ENCODE results near the gene STAG2. TPM values are rescaled to one million over a fixed set of nuclear protein-coding genes. Genes with fewer than 3 reads are reported as not detected.

The STAG2 gene
- total RNA-seq, 5 donors from 2014 or later (not counting 1 experiment from before 2014, with no cell fraction given) = 80.7 to 98.7 (median 95.2) TPM

- WGBS (ENCODE audit: insufficient coverage) = no CpG with 5 or more reads among the region's 5 CpGs
- Histone ChIP-seq H3K36me3 (ENCODE audit: control insufficient read depth in 2 of 2, extremely low read depth in 1 of 2, insufficient read depth in 1 of 2, low read length in 1 of 2) (no peaks in the 10 kb centered on the region), H3K4me3 (ENCODE audit: control insufficient read depth in 1 of 2, extremely low read depth in 1 of 2, low read length in 1 of 2) (no peak overlapping the region), H3K27me3 (replicated peaks in 1 of 2; ENCODE audit: control insufficient read depth in 2 of 2, extremely low read depth in 1 of 2, insufficient read depth in 2 of 2, low read length in 1 of 2) (no peaks in the 10 kb centered on the region), H3K27ac (ENCODE audit: low read length) (no peak overlapping the region), H3K4me1 (ENCODE audit: control insufficient read depth in 1 of 2, extremely low read depth in 1 of 2, insufficient read depth in 2 of 2, low read length in 2 of 2) (peaks cover 11 to 26% of the 10 kb centered on the region in 2 experiments), H3K9me3 (no peaks in the 10 kb centered on the region)
- Mint-ChIP-seq H3K4me3 (peak overlapping the region in 1 of 3 donors; percentile 37), H3K27me3 (no peaks in the 10 kb centered on the region), H3K36me3 (peaks cover 3% of the 10 kb centered on the region), H3K9me3 (no peaks in the 10 kb centered on the region), H3K4me1 (peaks cover 73 to 78% (median 74%) of the 10 kb centered on the region in 3 donors), H3K27ac (no peak overlapping the region)
- CTCF ChIA-PET = no interaction called here
- ATAC-seq (replicated peaks in 1 of 4) (no peak), DNase-seq (no peak)
- POLR2A ChIA-PET = interaction anchor here in 1 of 2 donors (0.7 kb wide), 1 partner anchor 92 kb away, joined by 3 read pairs; no protein-coding TSS in a partner anchor
These were observed 7.0 kb downstream of the STAG2 start for GRCh38 chrX:123968383-123969050.

DNA sequence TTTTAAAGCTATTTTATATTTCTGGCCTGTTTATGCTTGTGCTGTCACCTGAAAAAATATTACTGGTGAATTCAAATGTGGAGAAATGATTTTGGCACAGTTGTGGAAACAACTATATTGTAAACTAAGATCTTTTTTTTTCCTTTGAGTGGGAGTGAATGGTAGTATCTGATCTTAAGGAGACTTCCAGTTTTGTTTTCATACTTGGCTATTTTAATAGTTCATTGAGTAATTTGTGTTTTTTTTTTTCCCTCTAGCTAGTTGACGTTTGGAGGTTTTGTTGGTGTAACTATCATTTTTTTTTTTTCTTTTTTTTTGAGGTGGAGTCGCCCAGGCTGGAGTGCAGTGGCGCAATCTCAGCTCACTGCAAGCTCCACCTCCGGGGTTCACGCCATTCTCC, 10.5 kb downstream of the STAG2 start:
- ChIA-PET CTCF (no interaction called here), POLR2A (interaction anchor here (0.6 to 1.0 kb wide), 5 partner anchors 9 to 113 kb away, joined by 3 to 8 read pairs (median 3); no protein-coding TSS in a partner anchor)
- no CpG with 5 or more reads among the region's 5 CpGs for WGBS (ENCODE audit: insufficient coverage)
- Mint-ChIP-seq H3K4me1 (peaks cover 44 to 62% (median 61%) of the 10 kb centered on the region in 3 donors), H3K27me3 (no peaks in the 10 kb centered on the region), H3K4me3 (no peak overlapping the region), H3K36me3 (no peaks in the 10 kb centered on the region), H3K9me3 (no peaks in the 10 kb centered on the region), H3K27ac (peak overlapping the region in 1 of 2 donors; percentile 52)
- H3K9me3 ChIP-seq = no peaks in the 10 kb centered on the region
- no peaks in the 10 kb centered on the region for H3K27me3 ChIP-seq (replicated peaks in 1 of 2; ENCODE audit: control insufficient read depth in 2 of 2, extremely low read depth in 1 of 2, insufficient read depth in 2 of 2, low read length in 1 of 2)
- no peaks in the 10 kb centered on the region for H3K36me3 ChIP-seq (ENCODE audit: control insufficient read depth in 2 of 2, extremely low read depth in 1 of 2, insufficient read depth in 1 of 2, low read length in 1 of 2)
- no peak overlapping the region for H3K4me3 ChIP-seq (ENCODE audit: control insufficient read depth in 1 of 2, extremely low read depth in 1 of 2, low read length in 1 of 2)
- ATAC-seq (replicated peaks in 1 of 4) (no peak), DNase-seq (no peak)
- peaks cover 3 to 21% of the 10 kb centered on the region in 2 experiments for H3K4me1 ChIP-seq (ENCODE audit: control insufficient read depth in 1 of 2, extremely low read depth in 1 of 2, insufficient read depth in 2 of 2, low read length in 2 of 2)
- no peak overlapping the region for H3K27ac ChIP-seq (ENCODE audit: low read length)

GRCh38 chrX:123973921-123974320, 12.4 kb downstream of the STAG2 start:
- Histone ChIP-seq H3K4me3 (ENCODE audit: control insufficient read depth in 1 of 2, extremely low read depth in 1 of 2, low read length in 1 of 2) (no peak overlapping the region), H3K36me3 (ENCODE audit: control insufficient read depth in 2 of 2, extremely low read depth in 1 of 2, insufficient read depth in 1 of 2, low read length in 1 of 2) (no peaks in the 10 kb centered on the region), H3K27ac (ENCODE audit: low read length) (no peak overlapping the region), H3K27me3 (replicated peaks in 1 of 2; ENCODE audit: control insufficient read depth in 2 of 2, extremely low read depth in 1 of 2, insufficient read depth in 2 of 2, low read length in 1 of 2) (no peaks in the 10 kb centered on the region), H3K9me3 (no peaks in the 10 kb centered on the region), H3K4me1 (ENCODE audit: control insufficient read depth in 1 of 2, extremely low read depth in 1 of 2, insufficient read depth in 2 of 2, low read length in 2 of 2) (peaks cover 7 to 16% of the 10 kb centered on the region in 2 experiments)
- CTCF ChIA-PET = interaction anchor here in 1 of 2 donors (0.6 to 1.2 kb wide), 2 partner anchors 17 to 20 kb away, joined by 3 to 8 read pairs; no protein-coding TSS in a partner anchor
- Mint-ChIP-seq H3K9me3 (no peaks in the 10 kb centered on the region), H3K36me3 (no peaks in the 10 kb centered on the region), H3K4me3 (no peak overlapping the region), H3K27me3 (no peaks in the 10 kb centered on the region), H3K27ac (no peak overlapping the region), H3K4me1 (peaks cover 38 to 55% (median 55%) of the 10 kb centered on the region in 3 donors)
- POLR2A ChIA-PET = interaction anchor here in 1 of 2 donors (0.8 kb wide), 1 partner anchor 9 kb away, joined by 9 read pairs; no protein-coding TSS in a partner anchor
- DNase-seq (no peak), ATAC-seq (replicated peaks in 1 of 4) (no peak)
- no CpG with 5 or more reads among the region's 3 CpGs for WGBS (ENCODE audit: insufficient coverage)

- Mint-ChIP-seq H3K4me3 (no peak overlapping the region), H3K9me3 (no peaks in the 10 kb centered on the region), H3K27ac (no peak overlapping the region), H3K36me3 (no peaks in the 10 kb centered on the region), H3K27me3 (no peaks in the 10 kb centered on the region), H3K4me1 (peaks cover 42 to 58% (median 55%) of the 10 kb centered on the region in 3 donors)
- DNase-seq = no peak
- ChIA-PET CTCF (no interaction called here), POLR2A (no interaction called here)
- H3K4me3 ChIP-seq (ENCODE audit: control insufficient read depth in 1 of 2, extremely low read depth in 1 of 2, low read length in 1 of 2) = no peak overlapping the region
- no peak overlapping the region for H3K27ac ChIP-seq (ENCODE audit: low read length)
- H3K27me3 ChIP-seq (replicated peaks in 1 of 2; ENCODE audit: control insufficient read depth in 2 of 2, extremely low read depth in 1 of 2, insufficient read depth in 2 of 2, low read length in 1 of 2) = no peaks in the 10 kb centered on the region
- WGBS (ENCODE audit: insufficient coverage) = no CpG with 5 or more reads among the region's 6 CpGs
- H3K4me1 ChIP-seq (ENCODE audit: control insufficient read depth in 1 of 2, extremely low read depth in 1 of 2, insufficient read depth in 2 of 2, low read length in 2 of 2) = peaks cover 7 to 12% of the 10 kb centered on the region in 2 experiments
- no peaks in the 10 kb centered on the region for H3K9me3 ChIP-seq
- no peaks in the 10 kb centered on the region for H3K36me3 ChIP-seq (ENCODE audit: control insufficient read depth in 2 of 2, extremely low read depth in 1 of 2, insufficient read depth in 1 of 2, low read length in 1 of 2)
- no peak for ATAC-seq (replicated peaks in 1 of 4)
These were observed 13.7 kb downstream of the STAG2 start for GRCh38 chrX:123975180-123975579.

DNA sequence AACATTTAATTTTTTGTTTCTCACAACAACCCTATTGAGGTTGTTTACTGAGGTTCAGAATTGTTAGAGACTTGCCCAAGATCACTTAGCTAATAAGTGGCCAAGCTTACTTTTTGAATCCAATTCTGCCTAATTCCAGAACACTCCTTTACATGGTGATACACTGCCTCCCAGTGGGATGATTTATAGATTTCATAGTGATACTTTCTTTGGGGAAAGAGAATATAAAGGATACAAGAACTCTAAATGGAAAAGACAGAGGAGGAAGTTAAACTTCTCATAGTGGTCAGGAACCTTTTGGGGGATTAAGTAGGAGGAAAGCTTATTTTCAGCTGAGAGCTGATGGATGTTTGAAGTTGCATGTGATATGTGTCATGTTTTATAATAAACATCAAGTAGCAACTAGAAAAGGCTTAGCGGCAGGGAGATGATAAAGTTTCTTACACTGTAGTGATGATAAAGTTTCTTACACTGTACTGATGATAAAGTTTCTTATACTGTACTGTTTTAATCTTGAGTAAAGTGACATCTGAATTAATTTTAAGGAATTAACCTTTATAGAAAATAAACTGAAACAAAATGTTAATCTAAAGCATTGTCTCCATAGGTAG, 15.3 kb downstream of the STAG2 start:
- no peaks in the 10 kb centered on the region for H3K9me3 ChIP-seq
- H3K27ac ChIP-seq (ENCODE audit: low read length) = no peak overlapping the region
- H3K36me3 ChIP-seq (ENCODE audit: control insufficient read depth in 2 of 2, extremely low read depth in 1 of 2, insufficient read depth in 1 of 2, low read length in 1 of 2) = no peaks in the 10 kb centered on the region
- Mint-ChIP-seq H3K9me3 (no peaks in the 10 kb centered on the region), H3K27ac (peak overlapping the region in 1 of 2 donors; percentile 64), H3K36me3 (no peaks in the 10 kb centered on the region), H3K27me3 (no peaks in the 10 kb centered on the region), H3K4me1 (peaks cover 39 to 60% (median 53%) of the 10 kb centered on the region in 3 donors), H3K4me3 (peak overlapping the region in 2 of 3 donors; percentile 7 to 14)
- ChIA-PET POLR2A (interaction anchor here (0.6 to 0.8 kb wide), 3 partner anchors 9 to 79 kb away, joined by 3 read pairs; no protein-coding TSS in a partner anchor), CTCF (interaction anchor here (0.6 to 1.8 kb wide), 16 partner anchors 9 to 174 kb away, joined by 3 to 10 read pairs (median 4); partner anchors contain the start of gene STAG2 (in 1 of the 2))
- ATAC-seq (replicated peaks in 1 of 4) (peak in 1 of 4 experiments; percentile 62), DNase-seq (peak in 1 of 35 experiments; percentile 42)
- H3K4me3 ChIP-seq (ENCODE audit: control insufficient read depth in 1 of 2, extremely low read depth in 1 of 2, low read length in 1 of 2) = no peak overlapping the region
- no CpG with 5 or more reads among the region's 1 CpG for WGBS (ENCODE audit: insufficient coverage)
- peaks cover 7 to 12% of the 10 kb centered on the region in 2 experiments for H3K4me1 ChIP-seq (ENCODE audit: control insufficient read depth in 1 of 2, extremely low read depth in 1 of 2, insufficient read depth in 2 of 2, low read length in 2 of 2)
- H3K27me3 ChIP-seq (replicated peaks in 1 of 2; ENCODE audit: control insufficient read depth in 2 of 2, extremely low read depth in 1 of 2, insufficient read depth in 2 of 2, low read length in 1 of 2) = no peaks in the 10 kb centered on the region

DNA sequence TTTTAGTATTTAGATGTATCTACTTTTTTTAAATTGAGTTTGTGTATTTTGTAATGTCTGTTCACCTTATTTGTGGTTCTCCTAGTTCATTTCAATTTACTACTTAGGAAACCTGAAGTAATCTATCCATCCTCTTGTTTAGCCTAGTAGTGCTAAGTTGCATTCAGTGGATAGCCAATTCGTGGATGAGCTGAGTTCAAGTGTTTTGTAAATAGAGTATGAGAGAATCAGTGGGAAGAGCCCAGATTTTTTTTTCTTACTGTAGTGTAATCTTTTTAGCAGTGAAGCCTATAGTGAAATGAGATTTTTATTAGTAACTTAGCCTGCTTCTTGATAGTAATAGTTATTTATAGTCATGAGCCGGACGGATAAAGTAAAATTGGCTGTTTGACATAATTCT, 21.7 kb downstream of the STAG2 start:
- POLR2A ChIA-PET = no interaction called here
- Histone ChIP-seq H3K4me3 (ENCODE audit: control insufficient read depth in 1 of 2, extremely low read depth in 1 of 2, low read length in 1 of 2) (no peak overlapping the region), H3K4me1 (ENCODE audit: control insufficient read depth in 1 of 2, extremely low read depth in 1 of 2, insufficient read depth in 2 of 2, low read length in 2 of 2) (peaks cover 0 to 14% of the 10 kb centered on the region in 2 experiments), H3K36me3 (ENCODE audit: control insufficient read depth in 2 of 2, extremely low read depth in 1 of 2, insufficient read depth in 1 of 2, low read length in 1 of 2) (no peaks in the 10 kb centered on the region), H3K9me3 (no peaks in the 10 kb centered on the region), H3K27ac (ENCODE audit: low read length) (no peak overlapping the region), H3K27me3 (replicated peaks in 1 of 2; ENCODE audit: control insufficient read depth in 2 of 2, extremely low read depth in 1 of 2, insufficient read depth in 2 of 2, low read length in 1 of 2) (no peaks in the 10 kb centered on the region)
- ATAC-seq (replicated peaks in 1 of 4) (no peak), DNase-seq (no peak)
- no CpG with 5 or more reads among the region's 3 CpGs for WGBS (ENCODE audit: insufficient coverage)
- H3K27ac Mint-ChIP-seq = peak overlapping the region in 1 of 2 donors; percentile 39
- no peaks in the 10 kb centered on the region for H3K27me3 Mint-ChIP-seq
- H3K4me3 Mint-ChIP-seq = peak overlapping the region in 1 of 3 donors; percentile 64
- CTCF ChIA-PET = interaction anchor here (0.7 to 1.2 kb wide), 3 partner anchors 19 to 256 kb away, joined by 3 to 12 read pairs (median 6); no protein-coding TSS in a partner anchor
- H3K9me3 Mint-ChIP-seq = no peaks in the 10 kb centered on the region
- H3K36me3 Mint-ChIP-seq = no peaks in the 10 kb centered on the region
- H3K4me1 Mint-ChIP-seq = peaks cover 53 to 73% (median 61%) of the 10 kb centered on the region in 3 donors
